HEK293 (cell line): Measurements from ENCODE around the gene SLC35E2B.

Experiments used
- REST ChIP-seq: fragments of 450-650 bp; formaldehyde crosslinking; IDR thresholded peaks from 2 replicates; pipeline ENCODE4 v1.5.1; 2016; ENCODE audit warnings: missing biosample characterization, missing genetic modification characterization
- ZNF2 ChIP-seq: fragments of 450-650 bp; formaldehyde crosslinking; IDR thresholded peaks from 2 replicates; pipeline ENCODE4 v1.5.1; 2016; ENCODE audit warnings: missing biosample characterization, missing genetic modification characterization
- ZNF501 ChIP-seq: fragments of 450-650 bp; formaldehyde crosslinking; IDR thresholded peaks from 2 replicates; pipeline ENCODE4 v1.5.1; 2016; ENCODE audit warnings: missing biosample characterization, missing genetic modification characterization
- ZNF785 ChIP-seq: fragments of 450-650 bp; formaldehyde crosslinking; IDR thresholded peaks from 2 replicates; pipeline ENCODE4 v1.5.1; 2016; ENCODE audit warnings: missing biosample characterization, missing genetic modification characterization
- TF ChIP-seq, protein P1 (sequence below): fragments of 450-650 bp; formaldehyde crosslinking; IDR thresholded peaks from 2 replicates; pipeline ENCODE4 v1.5.1; 2016; ENCODE audit warnings: missing biosample characterization, missing genetic modification characterization, low read depth

- no peak for TF ChIP-seq REST
- TF ChIP-seq ZNF785 (tag by site-specific recombination), result no peak
- TF ChIP-seq ZNF2 (tag by site-specific recombination), result no peak
- TF ChIP-seq, protein P1, sequence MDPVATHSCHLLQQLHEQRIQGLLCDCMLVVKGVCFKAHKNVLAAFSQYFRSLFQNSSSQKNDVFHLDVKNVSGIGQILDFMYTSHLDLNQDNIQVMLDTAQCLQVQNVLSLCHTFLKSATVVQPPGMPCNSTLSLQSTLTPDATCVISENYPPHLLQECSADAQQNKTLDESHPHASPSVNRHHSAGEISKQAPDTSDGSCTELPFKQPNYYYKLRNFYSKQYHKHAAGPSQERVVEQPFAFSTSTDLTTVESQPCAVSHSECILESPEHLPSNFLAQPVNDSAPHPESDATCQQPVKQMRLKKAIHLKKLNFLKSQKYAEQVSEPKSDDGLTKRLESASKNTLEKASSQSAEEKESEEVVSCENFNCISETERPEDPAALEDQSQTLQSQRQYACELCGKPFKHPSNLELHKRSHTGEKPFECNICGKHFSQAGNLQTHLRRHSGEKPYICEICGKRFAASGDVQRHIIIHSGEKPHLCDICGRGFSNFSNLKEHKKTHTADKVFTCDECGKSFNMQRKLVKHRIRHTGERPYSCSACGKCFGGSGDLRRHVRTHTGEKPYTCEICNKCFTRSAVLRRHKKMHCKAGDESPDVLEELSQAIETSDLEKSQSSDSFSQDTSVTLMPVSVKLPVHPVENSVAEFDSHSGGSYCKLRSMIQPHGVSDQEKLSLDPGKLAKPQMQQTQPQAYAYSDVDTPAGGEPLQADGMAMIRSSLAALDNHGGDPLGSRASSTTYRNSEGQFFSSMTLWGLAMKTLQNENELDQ (tag by site-specific recombination), result no peak
- TF ChIP-seq ZNF501 (tag by site-specific recombination), result no peak
These were observed 74.1 kb downstream of the SLC35E2B start for GRCh38 chr1:1618396-1619068.
